GM19463 (cell line): ENCODE measurements around the gene CFAP74.

ENCODE experiments used
- ATAC-seq: cut with Tn5 transposase; IDR thresholded peaks from one replicate; pipeline ENCODE4 v1.9.1; 2021; ENCODE audit warnings: mild to moderate bottlenecking, moderate library complexity; ENCODE audit not compliant: unreplicated experiment

CFAP74 gene

GRCh38 chr1:1956101-1956500, 47.5 kb downstream of the CFAP74 start:
- no peak for ATAC-seq

GRCh38 chr1:1955621-1956094, 47.9 kb downstream of the CFAP74 start:
- ATAC-seq, result no peak

GRCh38 chr1:1954831-1955441, 48.6 kb downstream of the CFAP74 start:
- no peak for ATAC-seq

- no peak for ATAC-seq
These were observed 49.6 kb downstream of the CFAP74 start for GRCh38 chr1:1954015-1954414.

- no peak for ATAC-seq
These were observed 52.6 kb downstream of the CFAP74 start for GRCh38 chr1:1950940-1951339.

- no peak for ATAC-seq
These were observed 54.8 kb downstream of the CFAP74 start for GRCh38 chr1:1948783-1949182.

GRCh38 chr1:1947493-1947892, 56.1 kb downstream of the CFAP74 start:
- ATAC-seq, result no peak

GRCh38 chr1:1946540-1946939, 57.0 kb downstream of the CFAP74 start:
- no peak for ATAC-seq

- no peak for ATAC-seq
These were observed 57.7 kb downstream of the CFAP74 start for GRCh38 chr1:1945782-1946393.

- no peak for ATAC-seq
These were observed 59.6 kb downstream of the CFAP74 start for GRCh38 chr1:1943834-1944570.

GRCh38 chr1:1942753-1943656, 60.6 kb downstream of the CFAP74 start:
- ATAC-seq, result no peak

GRCh38 chr1:1941868-1942752, 61.5 kb downstream of the CFAP74 start:
- ATAC-seq, result no peak

- no peak for ATAC-seq
These were observed 62.3 kb downstream of the CFAP74 start for GRCh38 chr1:1941211-1941841.

- ATAC-seq, result no peak
These were observed 63.5 kb downstream of the CFAP74 start for GRCh38 chr1:1940123-1940425.

- no peak for ATAC-seq
These were observed 64.1 kb downstream of the CFAP74 start for GRCh38 chr1:1939296-1940122.

- ATAC-seq, result no peak
These were observed 64.8 kb downstream of the CFAP74 start for GRCh38 chr1:1938613-1939295.

GRCh38 chr1:1938276-1938573, 65.4 kb downstream of the CFAP74 start:
- no peak for ATAC-seq

GRCh38 chr1:1937549-1938275, 65.9 kb downstream of the CFAP74 start:
- no peak for ATAC-seq
